Loucy (cell line): ENCODE data around the gene MYO1A.
"Not testable (repeated sequence)": the region's sequence is repeated elsewhere in the genome, so short reads cannot be mapped to it uniquely, and the experiment has no call there.

Experiments used
- H2AFZ ChIP-seq: fragments of 200-600 bp; sonication (generic); 2 replicates; pipeline ENCODE4 v1.6.0; 2016; ENCODE audit warnings: antibody characterized with exemption, mild to moderate bottlenecking, low read length, moderate library complexity
- H3F3A ChIP-seq: fragments of 200-600 bp; 2 replicates; pipeline ENCODE4 v1.6.0; 2016; ENCODE audit warnings: antibody characterized with exemption, low read depth, mild to moderate bottlenecking
- H3K27me3 ChIP-seq: fragments of 200-600 bp; sonication (generic); 2 replicates; pipeline ENCODE4 v1.6.1; 2014; ENCODE audit warnings: low read length, mild to moderate bottlenecking; ENCODE audit not compliant: insufficient read depth, poor library complexity, severe bottlenecking
- H3K36me3 ChIP-seq: fragments of 200-600 bp; sonication (generic); 2 replicates; pipeline ENCODE4 v1.6.1; 2016; ENCODE audit warnings: low read length; ENCODE audit not compliant: insufficient read depth
- H3K4me1 ChIP-seq: fragments of 200-600 bp; sonication (generic); 2 replicates; pipeline ENCODE4 v1.5.1; 2014; ENCODE audit warnings: low read length, mild to moderate bottlenecking; ENCODE audit not compliant: insufficient read depth, poor library complexity, severe bottlenecking
- H3K4me2 ChIP-seq: fragments of 200-600 bp; sonication (generic); 2 replicates; pipeline ENCODE4 v1.6.0; 2014; ENCODE audit warnings: antibody characterized with exemption, low read length, low read depth, mild to moderate bottlenecking; ENCODE audit not compliant: poor library complexity, severe bottlenecking
- H3K4me3 ChIP-seq: fragments of 200-600 bp; sonication (generic); 2 replicates; pipeline ENCODE4 v1.5.1; 2014; ENCODE audit warnings: low read length, mild to moderate bottlenecking, mixed read lengths; ENCODE audit not compliant: poor library complexity, severe bottlenecking
- H3K79me2 ChIP-seq: fragments of 200-600 bp; sonication (generic); 2 replicates; pipeline ENCODE4 v1.6.1; 2014; ENCODE audit warnings: low read length; ENCODE audit not compliant: insufficient read depth
- H3K9ac ChIP-seq: fragments of 200-600 bp; sonication (generic); 2 replicates; pipeline ENCODE4 v1.6.0; 2014; ENCODE audit warnings: mild to moderate bottlenecking, low read depth, low read length, moderate library complexity; ENCODE audit not compliant: poor library complexity, severe bottlenecking
- H3K9me2 ChIP-seq: fragments of 200-600 bp; sonication (generic); replicated peaks from 2 replicates; pipeline ENCODE4 v1.6.1; 2016; ENCODE audit warnings: low read depth, low read length, mixed read lengths
- H3K9me3 ChIP-seq: fragments of 200-600 bp; sonication (generic); 2 replicates; pipeline ENCODE4 v1.6.1; 2014; ENCODE audit warnings: mild to moderate bottlenecking, antibody characterized with exemption, low read length, low read depth; ENCODE audit not compliant: insufficient read depth
- H4K20me1 ChIP-seq: fragments of 200-600 bp; sonication (generic); 2 replicates; pipeline ENCODE4 v1.6.0; 2014; ENCODE audit warnings: antibody characterized with exemption, low read length, mild to moderate bottlenecking; ENCODE audit not compliant: insufficient read depth, poor library complexity, severe bottlenecking
- EZH2phosphoT487 ChIP-seq: fragments of 200-600 bp; IDR thresholded peaks from 2 replicates; pipeline ENCODE4 v1.6.1; 2018; ENCODE audit warnings: antibody characterized with exemption, mild to moderate bottlenecking, moderate library complexity, borderline replicate concordance
- TF ChIP-seq, protein P1 (sequence below): fragments of 200-600 bp; sonication (generic); conservative IDR thresholded peaks from 2 replicates; pipeline ENCODE4 v1.5.1; 2014; ENCODE audit warnings: mild to moderate bottlenecking, antibody characterized with exemption, low read length

Gene MYO1A

DNA sequence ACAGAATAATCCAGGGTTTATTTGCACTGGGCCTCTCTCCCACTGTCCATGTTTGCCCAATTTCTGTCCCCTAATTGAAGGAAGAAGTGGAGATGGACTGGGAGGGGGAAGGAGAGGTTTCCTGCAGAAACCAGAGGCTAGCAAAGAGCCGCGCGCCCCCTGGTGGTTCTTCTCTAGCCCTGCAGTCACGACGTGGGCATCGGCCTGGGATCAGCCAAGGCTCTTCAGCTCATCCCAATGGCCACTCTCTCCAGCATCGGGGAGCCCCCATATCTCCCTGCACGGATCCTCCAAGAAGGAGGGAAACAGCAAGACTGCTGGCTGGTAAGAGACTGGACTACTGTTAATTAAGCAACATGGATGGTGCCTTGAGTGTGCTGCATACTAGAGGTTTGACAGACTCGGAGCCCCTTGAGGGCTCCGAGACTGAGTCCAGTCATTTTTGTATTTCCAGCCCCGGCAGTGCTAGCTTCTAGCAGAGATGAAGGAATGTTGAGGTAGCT, 62.3 kb downstream of the MYO1A start:
- H3K36me3 ChIP-seq = no peaks in the 10 kb centered on the region
- H3K9me2 ChIP-seq = no peaks in the 10 kb centered on the region
- peak overlapping the region; percentile 42; the same call in 1 of the 2 replicates for H2AFZ ChIP-seq
- TF ChIP-seq EZH2phosphoT487 = no peak
- TF ChIP-seq, protein P1, sequence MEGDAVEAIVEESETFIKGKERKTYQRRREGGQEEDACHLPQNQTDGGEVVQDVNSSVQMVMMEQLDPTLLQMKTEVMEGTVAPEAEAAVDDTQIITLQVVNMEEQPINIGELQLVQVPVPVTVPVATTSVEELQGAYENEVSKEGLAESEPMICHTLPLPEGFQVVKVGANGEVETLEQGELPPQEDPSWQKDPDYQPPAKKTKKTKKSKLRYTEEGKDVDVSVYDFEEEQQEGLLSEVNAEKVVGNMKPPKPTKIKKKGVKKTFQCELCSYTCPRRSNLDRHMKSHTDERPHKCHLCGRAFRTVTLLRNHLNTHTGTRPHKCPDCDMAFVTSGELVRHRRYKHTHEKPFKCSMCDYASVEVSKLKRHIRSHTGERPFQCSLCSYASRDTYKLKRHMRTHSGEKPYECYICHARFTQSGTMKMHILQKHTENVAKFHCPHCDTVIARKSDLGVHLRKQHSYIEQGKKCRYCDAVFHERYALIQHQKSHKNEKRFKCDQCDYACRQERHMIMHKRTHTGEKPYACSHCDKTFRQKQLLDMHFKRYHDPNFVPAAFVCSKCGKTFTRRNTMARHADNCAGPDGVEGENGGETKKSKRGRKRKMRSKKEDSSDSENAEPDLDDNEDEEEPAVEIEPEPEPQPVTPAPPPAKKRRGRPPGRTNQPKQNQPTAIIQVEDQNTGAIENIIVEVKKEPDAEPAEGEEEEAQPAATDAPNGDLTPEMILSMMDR = peak; percentile 95
- H3K9ac ChIP-seq = no peak overlapping the region
- no peak overlapping the region for H3K4me3 ChIP-seq
- H3K4me2 ChIP-seq = no peak overlapping the region
- no peaks in the 10 kb centered on the region for H3K27me3 ChIP-seq
- H3K4me1 ChIP-seq = peaks cover 16% of the 10 kb centered on the region
- H3K9me3 ChIP-seq = no peaks in the 10 kb centered on the region
- H3K79me2 ChIP-seq = no peaks in the 10 kb centered on the region
- H4K20me1 ChIP-seq = no peaks in the 10 kb centered on the region
- no peaks in the 10 kb centered on the region; the same call in 1 of the 2 replicates for H3F3A ChIP-seq

DNA sequence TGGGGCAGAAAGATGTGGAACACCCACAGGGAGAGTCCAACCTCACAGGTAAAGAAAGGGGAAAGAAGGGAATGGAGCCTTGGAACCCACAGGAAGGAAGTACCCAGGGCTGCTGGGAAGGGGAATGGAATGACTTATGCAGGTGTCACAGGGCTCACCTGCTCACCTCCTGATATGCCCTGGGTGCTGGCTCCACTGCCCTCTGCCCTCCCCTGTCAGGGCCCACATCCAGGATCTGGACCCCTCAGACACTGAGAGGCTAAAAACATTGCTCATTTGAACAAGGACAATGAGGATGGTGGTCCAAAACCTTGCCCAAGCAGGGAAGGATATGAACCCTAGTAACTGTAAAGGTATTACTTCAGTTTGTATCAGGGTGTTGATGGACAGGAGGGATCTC, 62.9 kb downstream of the MYO1A start:
- H3K4me3 ChIP-seq = no peak overlapping the region
- peak overlapping the region; percentile 42; the same call in 1 of the 2 replicates for H2AFZ ChIP-seq
- no peaks in the 10 kb centered on the region; the same call in 1 of the 2 replicates for H3F3A ChIP-seq
- no peak overlapping the region for H3K9ac ChIP-seq
- H3K36me3 ChIP-seq = no peaks in the 10 kb centered on the region
- H4K20me1 ChIP-seq = no peaks in the 10 kb centered on the region
- H3K27me3 ChIP-seq = no peaks in the 10 kb centered on the region
- TF ChIP-seq, protein P1 = no peak
- no peak for TF ChIP-seq EZH2phosphoT487
- H3K9me2 ChIP-seq = no peaks in the 10 kb centered on the region
- H3K4me1 ChIP-seq = peaks cover 16% of the 10 kb centered on the region
- no peaks in the 10 kb centered on the region for H3K9me3 ChIP-seq
- no peaks in the 10 kb centered on the region for H3K79me2 ChIP-seq
- H3K4me2 ChIP-seq = no peak overlapping the region

DNA sequence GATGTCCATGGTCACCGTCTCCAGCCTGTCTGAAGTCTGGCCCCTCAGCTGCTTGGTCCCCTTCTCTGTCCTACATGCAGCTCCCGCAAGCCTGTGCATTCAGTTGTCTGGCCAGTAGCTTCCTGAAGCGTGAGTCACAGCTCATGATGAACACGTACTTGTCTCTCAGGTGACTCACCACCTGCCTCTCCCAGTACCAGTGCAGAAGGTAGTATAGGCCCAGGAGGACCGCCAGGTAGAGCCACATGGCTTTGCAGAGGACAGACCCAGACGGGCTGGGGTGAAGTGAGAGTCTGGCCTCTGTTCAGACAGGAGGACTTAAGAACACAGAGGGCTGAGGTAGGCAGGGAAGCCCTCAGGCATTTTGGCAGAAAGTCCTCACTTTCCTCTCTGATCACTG, 64.2 kb downstream of the MYO1A start:
- H3K4me2 ChIP-seq, H3K9ac ChIP-seq, H4K20me1 ChIP-seq, H3K79me2 ChIP-seq, H3K4me3 ChIP-seq, H3K4me1 ChIP-seq, H3K36me3 ChIP-seq, H3F3A ChIP-seq, H3K9me3 ChIP-seq, H3K27me3 ChIP-seq, H3K9me2 ChIP-seq, H2AFZ ChIP-seq: not testable (repeated sequence)

GRCh38 chr12:56983386-56983785, 66.5 kb downstream of the MYO1A start:
- H3K4me3 ChIP-seq = no peak overlapping the region
- H3K79me2 ChIP-seq = no peaks in the 10 kb centered on the region

GRCh38 chr12:56982578-56983236, 67.2 kb downstream of the MYO1A start:
- H3F3A ChIP-seq, H3K36me3 ChIP-seq, H3K27me3 ChIP-seq, H4K20me1 ChIP-seq, H3K4me1 ChIP-seq, H3K4me2 ChIP-seq, H3K79me2 ChIP-seq, H2AFZ ChIP-seq, H3K9me3 ChIP-seq, H3K9me2 ChIP-seq, H3K9ac ChIP-seq, H3K4me3 ChIP-seq: not testable (repeated sequence)

More at GRCh38 chr12:56983386-56983785, 66.5 kb downstream of the MYO1A start:
- Histone ChIP-seq H4K20me1 (no peaks in the 10 kb centered on the region), H2AFZ (no peak overlapping the region), H3K4me1 (peaks cover 4% of the 10 kb centered on the region), H3K36me3 (no peaks in the 10 kb centered on the region), H3K27me3 (no peaks in the 10 kb centered on the region), H3K9ac (no peak overlapping the region), H3K9me3 (no peaks in the 10 kb centered on the region), H3K9me2 (no peaks in the 10 kb centered on the region), H3F3A (no peaks in the 10 kb centered on the region), H3K4me2 (no peak overlapping the region)
- no peak for TF ChIP-seq EZH2phosphoT487
- TF ChIP-seq, protein P1 = no peak
